A549 (cell line): ENCODE results near the gene LYST. TPM values are rescaled to one million over a fixed set of nuclear protein-coding genes. Genes with fewer than 3 reads are reported as not detected.
A peak's percentile ranks its signal among the peaks of the same experiment; 100 is the strongest.

Experiments used
- ATAC-seq, 2 experiments: fragments of 200-7000 bp in 1 of 2; fragments of >200 bp in 1 of 2; cut with Nextera tagmentation in 1 of 2; cut with Tn5 transposase in 1 of 2; 3 replicates each; pipeline versions ENCODE4 v1.8.0 to v1.9.1; 2018 to 2020; ENCODE audit warnings: mild to moderate bottlenecking in 1 of 2, moderate library complexity in 1 of 2
- CTCF ChIA-PET: fragments of 300-600 bp; sonication (Branson Sonifier 250); formaldehyde crosslinking; extraction: SDS; loops from one replicate; lab custom pipeline; 2021; ENCODE audit warnings: antibody characterized with exemption, inconsistent platforms; lab: Yijun Ruan, JAX
- POLR2A ChIA-PET: fragments of 350-600 bp; formaldehyde crosslinking; extraction: SDS; loops from one replicate; lab custom pipeline; 2021; ENCODE audit warnings: antibody characterized with exemption, inconsistent platforms; lab: Yijun Ruan, JAX
- DNase-seq, 2 experiments: peaks; one replicate each; pipeline versions ENCODE4 v3.0.0 to v3.0.0-alpha.2; 2011 to 2016; ENCODE audit warnings: low read depth in 1 of 2, low spot score in 1 of 2
- FAIRE-seq: peaks from 2 replicates; lab custom pipeline; 2011; peaks lifted over from hg19 to GRCh38; lab: Jason Lieb, UNC
- H3K27ac ChIP-seq, 2 experiments: fragments of >200 bp; sonication (Bioruptor Twin); formaldehyde crosslinking; 3 replicates each; pipeline ENCODE4 v1.5.1; 2016 to 2017
- H3K4me1 ChIP-seq: fragments of >200 bp; sonication (Bioruptor Twin); formaldehyde crosslinking; 3 replicates; pipeline ENCODE4 v1.6.1; 2016
- H3K4me2 ChIP-seq: fragments of >200 bp; sonication (Bioruptor Twin); formaldehyde crosslinking; 3 replicates; pipeline ENCODE4 v1.6.1; 2016
- H3K4me3 ChIP-seq: fragments of >200 bp; sonication (Bioruptor Twin); formaldehyde crosslinking; 3 replicates; pipeline ENCODE4 v1.5.1; 2016
- H3K9me3 ChIP-seq: fragments of >200 bp; sonication (Bioruptor Twin); formaldehyde crosslinking; 3 replicates; pipeline ENCODE4 v1.6.1; 2016
- CBX2 ChIP-seq: fragments of 200-600 bp; sonication (generic); IDR thresholded peaks from 2 replicates; pipeline ENCODE4 v1.6.1; 2016; ENCODE audit warnings: low read depth, mild to moderate bottlenecking, borderline replicate concordance
- CBX8 ChIP-seq: fragments of 200-600 bp; sonication (generic); IDR thresholded peaks from 2 replicates; pipeline ENCODE4 v1.6.1; 2016
- CEBPB ChIP-seq, 2 experiments: fragments of >200 bp in 1 of 2; sonication (Bioruptor Twin) in 1 of 2; formaldehyde crosslinking in 1 of 2; IDR thresholded peaks; 2 replicates each; pipeline ENCODE4 v1.6.1; 2012 to 2016
- EHMT2 ChIP-seq: fragments of 200-600 bp; sonication (generic); IDR thresholded peaks from 2 replicates; pipeline ENCODE4 v1.6.1; 2016; ENCODE audit warnings: antibody characterized with exemption, low read depth, mild to moderate bottlenecking, moderate library complexity
- ESRRA ChIP-seq: fragments of 150-350 bp; IDR thresholded peaks from 2 replicates; pipeline ENCODE4 v1.6.1; 2014; ENCODE audit warnings: mild to moderate bottlenecking, low read length, borderline replicate concordance
- FOSB ChIP-seq: fragments of 250-450 bp; sonication (Bioruptor Pico); IDR thresholded peaks from 2 replicates; pipeline ENCODE4 v1.5.0; 2020; ENCODE audit warnings: mild to moderate bottlenecking, moderate library complexity
- FOXS1 ChIP-seq: fragments of 250-450 bp; sonication (Bioruptor Pico); IDR thresholded peaks from 2 replicates; pipeline ENCODE4 v1.5.0; 2020; ENCODE audit warnings: mild to moderate bottlenecking, moderate library complexity
- GATA3 ChIP-seq: IDR thresholded peaks from 2 replicates; pipeline ENCODE4 v1.6.1; 2012; ENCODE audit warnings: borderline replicate concordance
- HDAC2 ChIP-seq: fragments of 200-600 bp; sonication (generic); IDR thresholded peaks from 2 replicates; pipeline ENCODE4 v1.6.1; 2016
- HOXB13 ChIP-seq: fragments of 250-450 bp; sonication (Bioruptor Pico); IDR thresholded peaks from 2 replicates; pipeline ENCODE4 v1.5.0; 2020; ENCODE audit warnings: low read depth, mild to moderate bottlenecking, moderate library complexity
- KDM1A ChIP-seq: fragments of 200-600 bp; sonication (generic); IDR thresholded peaks from 2 replicates; pipeline ENCODE4 v1.6.1; 2016; ENCODE audit warnings: low read depth, mild to moderate bottlenecking
- KDM5A ChIP-seq: fragments of 200-600 bp; sonication (generic); IDR thresholded peaks from 2 replicates; pipeline ENCODE4 v1.6.1; 2016; ENCODE audit warnings: antibody characterized with exemption, mild to moderate bottlenecking
- MAFK ChIP-seq: fragments of 450-650 bp; IDR thresholded peaks from 2 replicates; pipeline ENCODE4 v1.6.1; 2014; ENCODE audit not compliant: partially characterized antibody
- MYC ChIP-seq: IDR thresholded peaks from 2 replicates; pipeline ENCODE4 v1.6.1; 2012; ENCODE audit warnings: mild to moderate bottlenecking, inconsistent platforms, low read length, improper control_type of control experiment, borderline replicate concordance
- NFE2L2 ChIP-seq: fragments of 150-350 bp; conservative IDR thresholded peaks from 2 replicates; pipeline ENCODE4 v1.6.1; 2014; ENCODE audit warnings: low read length
- NPAS2 ChIP-seq: fragments of 250-450 bp; sonication (Bioruptor Pico); IDR thresholded peaks from 2 replicates; pipeline ENCODE4 v1.8.0; 2022; ENCODE audit warnings: mild to moderate bottlenecking, moderate library complexity, borderline replicate concordance
- POLR2A ChIP-seq: IDR thresholded peaks from 2 replicates; pipeline ENCODE4 v1.6.1; 2012; ENCODE audit warnings: mild to moderate bottlenecking, low read length
- POLR2AphosphoS2 ChIP-seq: conservative IDR thresholded peaks from 2 replicates; pipeline ENCODE4 v1.6.1; 2012; ENCODE audit warnings: low read length, improper control_type of control experiment, inconsistent platforms
- RNF2 ChIP-seq: fragments of 200-600 bp; sonication (generic); IDR thresholded peaks from 2 replicates; pipeline ENCODE4 v1.6.1; 2016; ENCODE audit warnings: low read depth, mild to moderate bottlenecking, antibody characterized with exemption, moderate library complexity, borderline replicate concordance
- SREBF2 ChIP-seq: fragments of 450-650 bp; IDR thresholded peaks from 2 replicates; pipeline ENCODE4 v1.6.1; 2014; ENCODE audit warnings: mild to moderate bottlenecking, moderate library complexity
- TFCP2L1 ChIP-seq: fragments of 250-450 bp; sonication (Bioruptor Pico); IDR thresholded peaks from 2 replicates; pipeline ENCODE4 v1.5.0; 2021; ENCODE audit warnings: mild to moderate bottlenecking
- ZC3H11A ChIP-seq: fragments of 450-650 bp; IDR thresholded peaks from 2 replicates; pipeline ENCODE4 v1.6.1; 2014; ENCODE audit warnings: antibody characterized with exemption, mild to moderate bottlenecking
- ZFP36 ChIP-seq: fragments of 450-650 bp; IDR thresholded peaks from 2 replicates; pipeline ENCODE4 v1.6.1; 2014; ENCODE audit warnings: borderline replicate concordance; ENCODE audit not compliant: partially characterized antibody
- ZNF302 ChIP-seq: fragments of 250-450 bp; sonication (Bioruptor Pico); IDR thresholded peaks from 2 replicates; pipeline ENCODE4 v1.9.0; 2021; ENCODE audit warnings: inconsistent platforms, mild to moderate bottlenecking, moderate library complexity
- WGBS: methylation state at CpG from one replicate; pipeline ENCODE4 v1.1.6; 2017; ENCODE audit errors: missing lambda C conversion rate; 5-methylcytosine and 5-hydroxymethylcytosine counted together
- polyA plus RNA-seq, 4 experiments: library from polyadenylated mRNA; depleted of rRNA in 3 of 4; stranded (reverse); fragments of >200 nt; fragmentation: RNase III in 1 of 4; extraction: RNeasy Plus Mini Kit Qiagen cat#74134 plus additional on column Dnase treatment in 1 of 4; gene quantifications; 2 replicates in 3 of 4; 3 replicates in 1 of 4; pipeline ENCODE4 v1.2.3, GENCODE V29; 2011 to 2017
- TF ChIP-seq, protein P1 (sequence below): IDR thresholded peaks from 2 replicates; pipeline ENCODE4 v1.6.1; 2012
- TF ChIP-seq, protein P2 (sequence below): fragments of 200-600 bp; sonication (generic); IDR thresholded peaks from 2 replicates; pipeline ENCODE4 v1.6.1; 2016; ENCODE audit warnings: antibody characterized with exemption, mild to moderate bottlenecking, moderate library complexity
- TF ChIP-seq, protein P3 (sequence below): IDR thresholded peaks from 2 replicates; pipeline ENCODE4 v1.6.1; 2012
- TF ChIP-seq, protein P4 (sequence below): fragments of 450-650 bp; IDR thresholded peaks from 2 replicates; pipeline ENCODE4 v1.6.1; 2014; ENCODE audit warnings: antibody characterized with exemption
- TF ChIP-seq, protein P5 (sequence below): fragments of >200 bp; sonication (Bioruptor Twin); formaldehyde crosslinking; IDR thresholded peaks from 3 replicates; pipeline ENCODE4 v1.6.1; 2016

Gene LYST
- polyA plus RNA-seq, 2 of the 4 experiments (the other 2 are of a cell fraction): 2.5 to 9.4 TPM

DNA sequence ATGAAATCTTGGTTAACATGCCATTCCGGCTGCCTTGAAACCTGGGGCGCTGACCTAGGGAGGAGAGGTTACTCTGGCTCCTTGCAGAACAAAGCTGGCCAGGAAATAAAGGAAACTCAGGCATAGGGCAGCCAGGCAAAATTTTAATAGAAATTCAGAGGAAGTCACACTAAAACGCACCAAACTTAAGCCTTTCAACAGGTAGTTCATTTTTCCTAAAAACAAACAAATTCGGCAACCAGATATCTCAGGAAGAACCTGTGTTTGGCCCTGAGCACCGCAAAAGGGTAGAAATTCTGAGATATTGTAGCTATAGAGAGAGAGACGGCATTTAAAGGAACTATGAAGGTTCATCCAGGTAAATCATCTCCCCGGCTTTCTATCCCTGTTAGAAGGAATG is 13.1 kb downstream of the LYST start:
- no peak for DNase-seq
- no peak for ATAC-seq
- H3K4me1 ChIP-seq: peaks cover 2% of the 10 kb centered on the region; the same call in 2 of the 3 replicates
- ChIA-PET POLR2A (interaction anchor here (1.7 kb wide), 1 partner anchor 12 kb away, joined by 4 read pairs; the partner anchor contains the start of gene LYST), CTCF (interaction anchor here (1.9 kb wide), 1 partner anchor 118 kb away, joined by 6 read pairs; no protein-coding TSS in a partner anchor)
- H3K9me3 ChIP-seq: no peaks in the 10 kb centered on the region
- H3K27ac ChIP-seq: no peak overlapping the region
- 89% methylated on average over 7 of the region's 7 CpGs for WGBS
- H3K4me2 ChIP-seq: no peak overlapping the region
- no peak overlapping the region for H3K4me3 ChIP-seq
- no peak for TF ChIP-seq KDM5A
- no peak for TF ChIP-seq CBX8
- no peak for TF ChIP-seq ZFP36
- TF ChIP-seq, protein P1, sequence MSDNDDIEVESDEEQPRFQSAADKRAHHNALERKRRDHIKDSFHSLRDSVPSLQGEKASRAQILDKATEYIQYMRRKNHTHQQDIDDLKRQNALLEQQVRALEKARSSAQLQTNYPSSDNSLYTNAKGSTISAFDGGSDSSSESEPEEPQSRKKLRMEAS: no peak
- TF ChIP-seq KDM1A: no peak
- TF ChIP-seq SREBF2: no peak
- TF ChIP-seq, protein P2, sequence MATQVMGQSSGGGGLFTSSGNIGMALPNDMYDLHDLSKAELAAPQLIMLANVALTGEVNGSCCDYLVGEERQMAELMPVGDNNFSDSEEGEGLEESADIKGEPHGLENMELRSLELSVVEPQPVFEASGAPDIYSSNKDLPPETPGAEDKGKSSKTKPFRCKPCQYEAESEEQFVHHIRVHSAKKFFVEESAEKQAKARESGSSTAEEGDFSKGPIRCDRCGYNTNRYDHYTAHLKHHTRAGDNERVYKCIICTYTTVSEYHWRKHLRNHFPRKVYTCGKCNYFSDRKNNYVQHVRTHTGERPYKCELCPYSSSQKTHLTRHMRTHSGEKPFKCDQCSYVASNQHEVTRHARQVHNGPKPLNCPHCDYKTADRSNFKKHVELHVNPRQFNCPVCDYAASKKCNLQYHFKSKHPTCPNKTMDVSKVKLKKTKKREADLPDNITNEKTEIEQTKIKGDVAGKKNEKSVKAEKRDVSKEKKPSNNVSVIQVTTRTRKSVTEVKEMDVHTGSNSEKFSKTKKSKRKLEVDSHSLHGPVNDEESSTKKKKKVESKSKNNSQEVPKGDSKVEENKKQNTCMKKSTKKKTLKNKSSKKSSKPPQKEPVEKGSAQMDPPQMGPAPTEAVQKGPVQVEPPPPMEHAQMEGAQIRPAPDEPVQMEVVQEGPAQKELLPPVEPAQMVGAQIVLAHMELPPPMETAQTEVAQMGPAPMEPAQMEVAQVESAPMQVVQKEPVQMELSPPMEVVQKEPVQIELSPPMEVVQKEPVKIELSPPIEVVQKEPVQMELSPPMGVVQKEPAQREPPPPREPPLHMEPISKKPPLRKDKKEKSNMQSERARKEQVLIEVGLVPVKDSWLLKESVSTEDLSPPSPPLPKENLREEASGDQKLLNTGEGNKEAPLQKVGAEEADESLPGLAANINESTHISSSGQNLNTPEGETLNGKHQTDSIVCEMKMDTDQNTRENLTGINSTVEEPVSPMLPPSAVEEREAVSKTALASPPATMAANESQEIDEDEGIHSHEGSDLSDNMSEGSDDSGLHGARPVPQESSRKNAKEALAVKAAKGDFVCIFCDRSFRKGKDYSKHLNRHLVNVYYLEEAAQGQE: no peak
- TF ChIP-seq ZNF302 (CRISPR knock-in tag): no peak
- TF ChIP-seq ZC3H11A: no peak
- TF ChIP-seq, protein P3, sequence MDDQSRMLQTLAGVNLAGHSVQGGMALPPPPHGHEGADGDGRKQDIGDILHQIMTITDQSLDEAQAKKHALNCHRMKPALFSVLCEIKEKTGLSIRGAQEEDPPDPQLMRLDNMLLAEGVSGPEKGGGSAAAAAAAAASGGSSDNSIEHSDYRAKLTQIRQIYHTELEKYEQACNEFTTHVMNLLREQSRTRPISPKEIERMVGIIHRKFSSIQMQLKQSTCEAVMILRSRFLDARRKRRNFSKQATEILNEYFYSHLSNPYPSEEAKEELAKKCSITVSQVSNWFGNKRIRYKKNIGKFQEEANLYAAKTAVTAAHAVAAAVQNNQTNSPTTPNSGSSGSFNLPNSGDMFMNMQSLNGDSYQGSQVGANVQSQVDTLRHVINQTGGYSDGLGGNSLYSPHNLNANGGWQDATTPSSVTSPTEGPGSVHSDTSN: no peak
- no peak for TF ChIP-seq MYC
- TF ChIP-seq NPAS2 (CRISPR knock-in tag): no peak
- TF ChIP-seq CEBPB (IDR thresholded peaks at IDR 0.05): no peak
- no peak for TF ChIP-seq POLR2A
- no peak for TF ChIP-seq RNF2
- TF ChIP-seq, protein P4, sequence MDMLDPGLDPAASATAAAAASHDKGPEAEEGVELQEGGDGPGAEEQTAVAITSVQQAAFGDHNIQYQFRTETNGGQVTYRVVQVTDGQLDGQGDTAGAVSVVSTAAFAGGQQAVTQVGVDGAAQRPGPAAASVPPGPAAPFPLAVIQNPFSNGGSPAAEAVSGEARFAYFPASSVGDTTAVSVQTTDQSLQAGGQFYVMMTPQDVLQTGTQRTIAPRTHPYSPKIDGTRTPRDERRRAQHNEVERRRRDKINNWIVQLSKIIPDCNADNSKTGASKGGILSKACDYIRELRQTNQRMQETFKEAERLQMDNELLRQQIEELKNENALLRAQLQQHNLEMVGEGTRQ: no peak
- TF ChIP-seq CBX2: no peak
- TF ChIP-seq GATA3: no peak
- TF ChIP-seq TFCP2L1 (CRISPR knock-in tag): no peak
- FAIRE-seq: peak; percentile 7

- 78% methylated on average over 3 of the region's 3 CpGs for WGBS
- Histone ChIP-seq H3K27ac (no peak overlapping the region), H3K4me1 (no peaks in the 10 kb centered on the region), H3K4me3 (no peak overlapping the region), H3K4me2 (no peak overlapping the region), H3K9me3 (no peaks in the 10 kb centered on the region)
- no peak for FAIRE-seq
- DNase-seq: no peak
- ChIA-PET POLR2A (no interaction called here), CTCF (interaction anchor here (1.0 to 1.9 kb wide), 2 partner anchors 13 to 119 kb away, joined by 4 to 6 read pairs; no protein-coding TSS in a partner anchor)
- TF ChIP-seq POLR2AphosphoS2: no peak
- TF ChIP-seq HOXB13 (CRISPR knock-in tag): no peak
- TF ChIP-seq RNF2: no peak
- TF ChIP-seq HDAC2: no peak
- TF ChIP-seq, protein P5, sequence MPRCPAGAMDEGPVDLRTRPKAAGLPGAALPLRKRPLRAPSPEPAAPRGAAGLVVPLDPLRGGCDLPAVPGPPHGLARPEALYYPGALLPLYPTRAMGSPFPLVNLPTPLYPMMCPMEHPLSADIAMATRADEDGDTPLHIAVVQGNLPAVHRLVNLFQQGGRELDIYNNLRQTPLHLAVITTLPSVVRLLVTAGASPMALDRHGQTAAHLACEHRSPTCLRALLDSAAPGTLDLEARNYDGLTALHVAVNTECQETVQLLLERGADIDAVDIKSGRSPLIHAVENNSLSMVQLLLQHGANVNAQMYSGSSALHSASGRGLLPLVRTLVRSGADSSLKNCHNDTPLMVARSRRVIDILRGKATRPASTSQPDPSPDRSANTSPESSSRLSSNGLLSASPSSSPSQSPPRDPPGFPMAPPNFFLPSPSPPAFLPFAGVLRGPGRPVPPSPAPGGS: no peak
- no peak for TF ChIP-seq ZNF302 (CRISPR knock-in tag)
- TF ChIP-seq FOSB (CRISPR knock-in tag): no peak
- TF ChIP-seq ESRRA: no peak
- no peak for TF ChIP-seq KDM5A
- TF ChIP-seq EHMT2: no peak
- TF ChIP-seq ZC3H11A: no peak
- TF ChIP-seq FOXS1: no peak
- no peak for TF ChIP-seq MAFK
- no peak for TF ChIP-seq KDM1A
- TF ChIP-seq NFE2L2: no peak
- no peak for ATAC-seq
Observed at GRCh38 chr1:235852887-235853286, 13.8 kb downstream of the LYST start.
